Gastrocnemius medialis (tissue), 4 donors: ENCODE measurements around the gene MAEA.

Experiments
- CTCF ChIP-seq, 5 experiments: fragments of 450-650 bp in 3 of 5; fragments of 200-600 bp in 2 of 5; sonication (generic) in 2 of 5; IDR thresholded peaks in 4 of 5; conservative IDR thresholded peaks in 1 of 5; 1 replicate in 4 of 5; 2 replicates in 1 of 5; pipeline ENCODE4 v1.5.1; 2016 to 2019; ENCODE audit warnings: antibody characterized with exemption in 5 of 5, mild to moderate bottlenecking in 3 of 5, moderate library complexity in 3 of 5
- POLR2A ChIP-seq, 2 donors: fragments of 450-650 bp; IDR thresholded peaks; one replicate each; pipeline ENCODE4 v1.6.1; 2017; ENCODE audit warnings: antibody characterized with exemption in 2 of 2, mild to moderate bottlenecking in 2 of 2, moderate library complexity in 2 of 2

- no peak for TF ChIP-seq CTCF (IDR thresholded peaks at IDR 0.05 in 4 of 5, conservative IDR thresholded peaks at IDR 0.05 in 1 of 5)
- TF ChIP-seq POLR2A (IDR thresholded peaks at IDR 0.05) = no peak
Observed at GRCh38 chr4:1261107-1261928, 28.4 kb upstream of the MAEA start.
